Daoy (cell line): ENCODE measurements around the gene SKAP1. TPM values are rescaled to one million over a fixed set of nuclear protein-coding genes. Genes with fewer than 3 reads are reported as not detected.

Experiments used
- DNase-seq: peaks from one replicate; pipeline ENCODE4 v3.0.0-alpha.2; 2015; ENCODE audit warnings: low read depth
- total RNA-seq: library from RNA; depleted of rRNA; stranded (reverse); fragments of >200 nt; shearing (Covaris generic); gene quantifications from 2 replicates; pipeline ENCODE4 v1.2.3, GENCODE V29; 2014

The SKAP1 gene
- total RNA-seq, 1 experiment from 2014 or later = 0.17 TPM

- no peak for DNase-seq
These were observed 281.8 kb downstream of the SKAP1 start for GRCh38 chr17:48148029-48148770.

GRCh38 chr17:48144976-48145798 is 284.8 kb downstream of the SKAP1 start:
- no peak for DNase-seq

GRCh38 chr17:48144231-48144630 is 285.8 kb downstream of the SKAP1 start:
- DNase-seq = no peak

- no peak for DNase-seq
These were observed 286.4 kb downstream of the SKAP1 start for GRCh38 chr17:48143629-48144028.

- DNase-seq = no peak
These were observed 290.1 kb downstream of the SKAP1 start for GRCh38 chr17:48139944-48140343.

GRCh38 chr17:48137656-48138055 is 292.4 kb downstream of the SKAP1 start:
- no peak for DNase-seq

- no peak for DNase-seq
These were observed 295.0 kb downstream of the SKAP1 start for GRCh38 chr17:48134912-48135480.

GRCh38 chr17:48132385-48132784 is 297.6 kb downstream of the SKAP1 start:
- DNase-seq = no peak

GRCh38 chr17:48131216-48131824 is 298.7 kb downstream of the SKAP1 start:
- DNase-seq = peak; percentile 64

GRCh38 chr17:48129981-48130380 is 300.0 kb downstream of the SKAP1 start:
- DNase-seq = no peak

GRCh38 chr17:48128400-48128799 is 301.6 kb downstream of the SKAP1 start:
- no peak for DNase-seq

- peak; percentile 71 for DNase-seq
These were observed 302.5 kb downstream of the SKAP1 start for GRCh38 chr17:48127371-48128051.

- DNase-seq = no peak
These were observed 303.5 kb downstream of the SKAP1 start for GRCh38 chr17:48126532-48126850.

- DNase-seq = no peak
These were observed 304.0 kb downstream of the SKAP1 start for GRCh38 chr17:48125829-48126531.

GRCh38 chr17:48123776-48124388 is 306.1 kb downstream of the SKAP1 start:
- DNase-seq = no peak

GRCh38 chr17:48123111-48123510 is 306.9 kb downstream of the SKAP1 start:
- DNase-seq = no peak

- DNase-seq = no peak
These were observed 307.4 kb downstream of the SKAP1 start for GRCh38 chr17:48122665-48123045.

- DNase-seq = no peak
These were observed 307.9 kb downstream of the SKAP1 start for GRCh38 chr17:48121923-48122664.

GRCh38 chr17:48113201-48113676 is 316.8 kb downstream of the SKAP1 start:
- DNase-seq = no peak

- no peak for DNase-seq
These were observed 318.1 kb downstream of the SKAP1 start for GRCh38 chr17:48111937-48112241.
